GM12878 (cell line): ENCODE data around the gene CSNK2A1. TPM values are rescaled to one million over a fixed set of nuclear protein-coding genes. Genes with fewer than 3 reads are reported as not detected.

Experiments
- ATAC-seq: fragments of 200-7000 bp; cut with Tn5 transposase; 3 replicates; pipeline ENCODE4 v1.9.1; 2020; ENCODE audit warnings: mild to moderate bottlenecking, moderate library complexity
- BruUV-seq: library from RNA; stranded (reverse); fragments of 400-500 nt; replicated peaks from 2 replicates; lab custom pipeline; 2021; lab: Mats Ljungman, UMichigan
- CTCF ChIA-PET: fragments of 300-600 bp; sonication (Branson Sonifier 250); formaldehyde crosslinking; extraction: SDS; loops from one replicate; lab custom pipeline; 2021; ENCODE audit warnings: inconsistent platforms; lab: Yijun Ruan, JAX
- POLR2A ChIA-PET: fragments of 350-600 bp; formaldehyde crosslinking; extraction: SDS; loops from one replicate; lab custom pipeline; 2021; ENCODE audit warnings: inconsistent platforms; lab: Charles Lee
- RAD21 ChIA-PET: fragments of 300-600 bp; sonication (Branson Sonifier 250); formaldehyde crosslinking; loops from one replicate; lab custom pipeline; 2023; ENCODE audit warnings: antibody characterized with exemption; ENCODE audit not compliant: unreplicated experiment; lab: Charles Lee
- SMC1A ChIA-PET: fragments of 300-600 bp; sonication (Branson Sonifier 250); formaldehyde crosslinking; loops from one replicate; lab custom pipeline; 2023; ENCODE audit not compliant: unreplicated experiment, uncharacterized antibody; lab: Charles Lee
- DNase-seq: peaks from one replicate; pipeline ENCODE4 v3.0.0-alpha.2; 2011; ENCODE audit warnings: low read depth, low spot score
- FAIRE-seq: peaks from 3 replicates; lab custom pipeline; 2011; peaks lifted over from hg19 to GRCh38; lab: Jason Lieb, UNC
- H2AFZ ChIP-seq: 2 replicates; pipeline ENCODE4 v1.6.0; 2011; ENCODE audit warnings: low read depth, low read length, control low read depth; ENCODE audit not compliant: control insufficient read depth
- H3K27ac ChIP-seq: 2 replicates; pipeline ENCODE4 v1.5.1; 2011; ENCODE audit warnings: control low read depth; ENCODE audit not compliant: control insufficient read depth, insufficient read depth
- H3K27me3 ChIP-seq, 2 experiments: replicated peaks in 1 of 2; 2 replicates each; pipeline versions ENCODE4 v1.6.0 to v1.6.1; 2011; ENCODE audit warnings: low read length in 1 of 2; ENCODE audit not compliant: control insufficient read depth in 2 of 2, insufficient read depth in 2 of 2
- H3K36me3 ChIP-seq, 2 experiments: 2 replicates each; pipeline ENCODE4 v1.5.1; 2011; ENCODE audit warnings: low read length in 1 of 2; ENCODE audit not compliant: control insufficient read depth in 2 of 2, insufficient read depth in 2 of 2
- H3K4me1 ChIP-seq: 2 replicates; pipeline ENCODE4 v1.6.1; 2011; ENCODE audit warnings: mild to moderate bottlenecking, low read length, moderate library complexity, mixed read lengths; ENCODE audit not compliant: control insufficient read depth, insufficient read depth
- H3K4me2 ChIP-seq: 2 replicates; pipeline ENCODE4 v1.6.0; 2011; ENCODE audit warnings: control low read depth; ENCODE audit not compliant: control insufficient read depth, insufficient read depth
- H3K4me3 ChIP-seq: fragments of 200-600 bp; sonication (generic); 2 replicates; pipeline ENCODE4 v1.5.1; 2016
- H3K79me2 ChIP-seq: 2 replicates; pipeline ENCODE4 v1.6.0; 2011; ENCODE audit warnings: low read length; ENCODE audit not compliant: control insufficient read depth, insufficient read depth
- H3K9ac ChIP-seq: 2 replicates; pipeline ENCODE4 v1.8.0; 2011; ENCODE audit warnings: low read length, control low read depth, mixed read lengths; ENCODE audit not compliant: control insufficient read depth, insufficient read depth
- H3K9me3 ChIP-seq: replicated peaks from 3 replicates; pipeline ENCODE4 v1.5.1; 2011; ENCODE audit warnings: mild to moderate bottlenecking, low read length; ENCODE audit not compliant: control insufficient read depth, insufficient read depth
- H4K20me1 ChIP-seq: 2 replicates; pipeline ENCODE4 v1.6.0; 2011; ENCODE audit not compliant: control insufficient read depth, insufficient read depth
- CREB1 ChIP-seq: IDR thresholded peaks from 2 replicates; pipeline ENCODE4 v1.6.1; 2012; ENCODE audit warnings: low read depth, mild to moderate bottlenecking, inconsistent platforms
- CREM ChIP-seq: IDR thresholded peaks from 2 replicates; pipeline ENCODE4 v1.6.1; 2014; ENCODE audit warnings: antibody characterized with exemption, low read depth
- HDAC6 ChIP-seq: fragments of 200-600 bp; sonication (generic); IDR thresholded peaks from one replicate; pipeline ENCODE4 v1.8.0; 2017; ENCODE audit warnings: antibody characterized with exemption; ENCODE audit not compliant: unreplicated experiment
- IRF4 ChIP-seq: IDR thresholded peaks from 2 replicates; pipeline ENCODE4 v1.6.1; 2011; ENCODE audit warnings: low read depth, low read length
- NBN ChIP-seq: fragments of 450-650 bp; IDR thresholded peaks from 2 replicates; pipeline ENCODE4 v1.6.1; 2016
- POLR2AphosphoS2 ChIP-seq: IDR thresholded peaks from 2 replicates; pipeline ENCODE4 v1.6.1; 2011; ENCODE audit warnings: low read depth, mild to moderate bottlenecking, low read length, improper control_type of control experiment, moderate library complexity
- SRF ChIP-seq, 2 experiments: IDR thresholded peaks; 2 replicates each; pipeline ENCODE4 v1.6.1; 2011; ENCODE audit warnings: low read depth in 2 of 2, low read length in 2 of 2, mild to moderate bottlenecking in 1 of 2, moderate library complexity in 1 of 2
- STAT1 ChIP-seq: fragments of 450-650 bp; conservative IDR thresholded peaks from 2 replicates; pipeline ENCODE4 v1.6.1; 2014; ENCODE audit warnings: antibody characterized with exemption, mild to moderate bottlenecking
- ZNF622 ChIP-seq: fragments of 450-650 bp; IDR thresholded peaks from 2 replicates; pipeline ENCODE4 v1.6.1; 2017; ENCODE audit warnings: mild to moderate bottlenecking, inconsistent platforms
- ZSCAN29 ChIP-seq: fragments of 450-650 bp; IDR thresholded peaks from 2 replicates; pipeline ENCODE4 v1.6.1; 2017; ENCODE audit warnings: mild to moderate bottlenecking, moderate library complexity
- WGBS: methylation state at CpG from one replicate; pipeline ENCODE4 v1.1.6; 2016; ENCODE audit warnings: low lambda C conversion rate; ENCODE audit not compliant: insufficient replicate concordance, insufficient coverage; ENCODE audit errors: missing lambda C conversion rate; 5-methylcytosine and 5-hydroxymethylcytosine counted together
- in situ Hi-C: fragments of 300-500 bp; cut with MboI; formaldehyde crosslinking; loops from 9 replicates; pipeline ENCODE4 v1.14.3; 2018; ENCODE audit warnings: mixed read lengths
- intact Hi-C: fragments of 100-400 bp; cut with micrococcal nuclease; formaldehyde crosslinking; loops from one replicate; pipeline ENCODE4 v1.14.2; 2022; ENCODE audit not compliant: unreplicated experiment
- polyA plus RNA-seq, 11 experiments: library from polyadenylated mRNA; depleted of rRNA in 4 of 11; unstranded in 6 of 11; stranded (reverse) in 5 of 11; fragments of >200 nt; fragmentation: Nextera tagmentation in 4 of 11; fragmentation: Illumina TruSeq in 1 of 11; extraction: Ambion mirVana in 4 of 11; extraction: Trizol in 1 of 11; gene quantifications; 1 replicate in 1 of 11; 2 replicates in 10 of 11; pipeline versions ENCODE4 v1.2.1 to v1.2.3, GENCODE V29; 2011 to 2016; ENCODE audit warnings: inconsistent platforms in 2 of 11, missing spikeins in 2 of 11, low read depth in 1 of 11
- total RNA-seq, 4 experiments: library from RNA; depleted of rRNA in 3 of 4; stranded (reverse); fragments of >200 nt in 3 of 4; fragmentation: Illumina TruSeq in 1 of 4; extraction: Trizol in 1 of 4; gene quantifications; 2 replicates each; pipeline versions ENCODE4 v1.2.1 to v1.2.3, GENCODE V29; 2013 to 2021
- TF ChIP-seq, protein P1 (sequence below): fragments of 450-650 bp; IDR thresholded peaks from 2 replicates; pipeline ENCODE4 v1.6.1; 2014; ENCODE audit warnings: mild to moderate bottlenecking
- TF ChIP-seq, protein P2 (sequence below): fragments of 150-350 bp; IDR thresholded peaks from 2 replicates; pipeline ENCODE4 v1.6.1; 2014; ENCODE audit warnings: mild to moderate bottlenecking, low read depth, low read length
- TF ChIP-seq, protein P3 (sequence below): IDR thresholded peaks from 2 replicates; pipeline ENCODE4 v1.6.1; 2012; ENCODE audit warnings: low read length, inconsistent platforms
- TF ChIP-seq, protein P4 (sequence below): fragments of 450-650 bp; IDR thresholded peaks from 2 replicates; pipeline ENCODE4 v1.6.1; 2016; ENCODE audit warnings: mild to moderate bottlenecking

CSNK2A1 gene
- total and polyA plus RNA-seq, 10 of the 15 experiments (the other 5 are each of a cell fraction or from before 2014, with no cell fraction given), result 47.6 to 199 (median 95.0) TPM

GRCh38 chr20:462199-462991, 81.2 kb downstream of the CSNK2A1 start, which contains the start of gene TBC1D20 (continued):
- no peak for TF ChIP-seq CREB1
- peak; percentile 5; the same call in 1 of the 2 replicates for TF ChIP-seq CREM

DNA sequence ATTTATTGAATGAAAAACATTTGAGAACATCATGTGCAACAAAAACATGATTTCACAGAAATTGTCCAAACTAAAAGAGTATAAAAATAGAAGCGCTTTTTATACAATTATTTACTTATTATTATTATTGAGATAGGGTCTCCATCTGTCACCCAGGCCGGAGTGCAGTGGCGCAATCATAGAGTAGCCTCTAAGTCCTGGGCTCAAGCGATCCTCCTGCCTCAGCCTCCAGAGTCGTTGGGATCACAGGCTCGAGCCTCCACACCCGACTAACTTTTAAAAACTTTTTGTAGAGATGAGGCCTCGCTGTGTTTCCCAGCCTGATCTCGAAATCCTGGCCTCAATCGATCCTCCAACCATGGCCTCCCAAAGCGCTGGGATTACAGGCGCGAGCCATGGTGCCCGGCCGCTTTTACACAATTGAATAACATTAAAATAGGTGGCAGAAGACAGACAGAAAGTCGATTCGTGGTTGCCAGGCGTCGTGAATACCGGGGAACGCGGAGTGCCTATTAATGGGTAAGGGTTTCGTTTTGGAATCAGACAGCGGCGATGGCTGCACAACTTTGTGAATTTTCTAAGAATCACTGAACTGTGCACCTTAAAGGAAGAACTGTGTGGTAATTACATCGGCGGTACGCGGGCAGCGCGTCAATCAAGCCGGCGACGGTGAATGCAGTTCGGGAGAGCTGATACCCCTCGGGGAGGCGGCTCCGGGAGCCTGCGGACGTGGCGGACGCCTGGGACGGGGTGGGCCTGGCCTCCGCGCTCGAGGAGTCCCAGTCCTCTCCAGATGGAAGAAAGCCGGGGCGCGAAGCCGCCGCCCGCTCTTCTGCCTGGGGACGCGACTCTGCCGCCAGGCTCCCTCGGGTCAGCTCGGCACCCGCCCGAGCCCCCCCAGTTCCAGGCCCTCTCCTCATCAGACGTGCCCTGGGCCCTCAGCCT, 82.1 kb downstream of the CSNK2A1 start:
- Histone ChIP-seq H3K27me3 (no peaks in the 10 kb centered on the region), H3K4me1 (peaks cover 5% of the 10 kb centered on the region), H2AFZ (peak overlapping the region; percentile 37), H4K20me1 (no peaks in the 10 kb centered on the region), H3K36me3 (no peaks in the 10 kb centered on the region; a peak in 1 of 4 replicates), H3K4me3 (peak overlapping the region; percentile 91), H3K9ac (peak overlapping the region; percentile 68), H3K27ac (peak overlapping the region; percentile 55), H3K79me2 (peaks cover 39% of the 10 kb centered on the region), H3K4me2 (peak overlapping the region; percentile 73), H3K9me3 (no peaks in the 10 kb centered on the region)
- ChIA-PET POLR2A (interaction anchor here (1.6 kb wide), 1 partner anchor 13 kb away, joined by 7 read pairs; no protein-coding TSS in a partner anchor), RAD21 (interaction anchor here (0.7 to 1.4 kb wide), 2 partner anchors 54 to 804 kb away, joined by 3 to 5 read pairs; no protein-coding TSS in a partner anchor), CTCF (interaction anchor here (1.0 kb wide), 1 partner anchor 17 kb away, joined by 3 read pairs; no protein-coding TSS in a partner anchor), SMC1A (interaction anchor here (0.8 to 1.6 kb wide), 3 partner anchors 11 to 81 kb away, joined by 3 to 5 read pairs (median 4); no protein-coding TSS in a partner anchor)
- no peak for DNase-seq
- in situ Hi-C loops, result no loop called here
- ATAC-seq, result peak; percentile 58
- no TSS peak for BruUV-seq
- 12% methylated on average over 55 of the region's 60 CpGs for WGBS
- no peak for FAIRE-seq
- intact Hi-C loops, result loop anchor here (2.0 to 5.0 kb wide), 2 partner anchors 81 to 109 kb away; partner anchors contain the start of gene TRIB3
- TF ChIP-seq STAT1 (no peak), IRF4 (no peak), NBN (0 out of 2 replicates have a peak, but pooled peaks have one; percentile 15), SRF (IDR thresholded peaks at IDR 0.05; ENCODE audit: low read depth in 2 of 2, low read length in 2 of 2) (no peak), HDAC6 (no peak), ZSCAN29 (no peak), ZNF622 (no peak), POLR2AphosphoS2 (no peak)
- TF ChIP-seq, protein P1, sequence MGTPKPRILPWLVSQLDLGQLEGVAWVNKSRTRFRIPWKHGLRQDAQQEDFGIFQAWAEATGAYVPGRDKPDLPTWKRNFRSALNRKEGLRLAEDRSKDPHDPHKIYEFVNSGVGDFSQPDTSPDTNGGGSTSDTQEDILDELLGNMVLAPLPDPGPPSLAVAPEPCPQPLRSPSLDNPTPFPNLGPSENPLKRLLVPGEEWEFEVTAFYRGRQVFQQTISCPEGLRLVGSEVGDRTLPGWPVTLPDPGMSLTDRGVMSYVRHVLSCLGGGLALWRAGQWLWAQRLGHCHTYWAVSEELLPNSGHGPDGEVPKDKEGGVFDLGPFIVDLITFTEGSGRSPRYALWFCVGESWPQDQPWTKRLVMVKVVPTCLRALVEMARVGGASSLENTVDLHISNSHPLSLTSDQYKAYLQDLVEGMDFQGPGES, result no peak
- TF ChIP-seq, protein P2, sequence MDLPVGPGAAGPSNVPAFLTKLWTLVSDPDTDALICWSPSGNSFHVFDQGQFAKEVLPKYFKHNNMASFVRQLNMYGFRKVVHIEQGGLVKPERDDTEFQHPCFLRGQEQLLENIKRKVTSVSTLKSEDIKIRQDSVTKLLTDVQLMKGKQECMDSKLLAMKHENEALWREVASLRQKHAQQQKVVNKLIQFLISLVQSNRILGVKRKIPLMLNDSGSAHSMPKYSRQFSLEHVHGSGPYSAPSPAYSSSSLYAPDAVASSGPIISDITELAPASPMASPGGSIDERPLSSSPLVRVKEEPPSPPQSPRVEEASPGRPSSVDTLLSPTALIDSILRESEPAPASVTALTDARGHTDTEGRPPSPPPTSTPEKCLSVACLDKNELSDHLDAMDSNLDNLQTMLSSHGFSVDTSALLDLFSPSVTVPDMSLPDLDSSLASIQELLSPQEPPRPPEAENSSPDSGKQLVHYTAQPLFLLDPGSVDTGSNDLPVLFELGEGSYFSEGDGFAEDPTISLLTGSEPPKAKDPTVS, result no peak
- TF ChIP-seq, protein P3, sequence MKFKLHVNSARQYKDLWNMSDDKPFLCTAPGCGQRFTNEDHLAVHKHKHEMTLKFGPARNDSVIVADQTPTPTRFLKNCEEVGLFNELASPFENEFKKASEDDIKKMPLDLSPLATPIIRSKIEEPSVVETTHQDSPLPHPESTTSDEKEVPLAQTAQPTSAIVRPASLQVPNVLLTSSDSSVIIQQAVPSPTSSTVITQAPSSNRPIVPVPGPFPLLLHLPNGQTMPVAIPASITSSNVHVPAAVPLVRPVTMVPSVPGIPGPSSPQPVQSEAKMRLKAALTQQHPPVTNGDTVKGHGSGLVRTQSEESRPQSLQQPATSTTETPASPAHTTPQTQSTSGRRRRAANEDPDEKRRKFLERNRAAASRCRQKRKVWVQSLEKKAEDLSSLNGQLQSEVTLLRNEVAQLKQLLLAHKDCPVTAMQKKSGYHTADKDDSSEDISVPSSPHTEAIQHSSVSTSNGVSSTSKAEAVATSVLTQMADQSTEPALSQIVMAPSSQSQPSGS, result no peak
- TF ChIP-seq, protein P4, sequence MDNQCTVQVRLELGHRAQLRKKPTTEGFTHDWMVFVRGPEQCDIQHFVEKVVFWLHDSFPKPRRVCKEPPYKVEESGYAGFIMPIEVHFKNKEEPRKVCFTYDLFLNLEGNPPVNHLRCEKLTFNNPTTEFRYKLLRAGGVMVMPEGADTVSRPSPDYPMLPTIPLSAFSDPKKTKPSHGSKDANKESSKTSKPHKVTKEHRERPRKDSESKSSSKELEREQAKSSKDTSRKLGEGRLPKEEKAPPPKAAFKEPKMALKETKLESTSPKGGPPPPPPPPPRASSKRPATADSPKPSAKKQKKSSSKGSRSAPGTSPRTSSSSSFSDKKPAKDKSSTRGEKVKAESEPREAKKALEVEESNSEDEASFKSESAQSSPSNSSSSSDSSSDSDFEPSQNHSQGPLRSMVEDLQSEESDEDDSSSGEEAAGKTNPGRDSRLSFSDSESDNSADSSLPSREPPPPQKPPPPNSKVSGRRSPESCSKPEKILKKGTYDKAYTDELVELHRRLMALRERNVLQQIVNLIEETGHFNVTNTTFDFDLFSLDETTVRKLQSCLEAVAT, result 0 out of 2 replicates have a peak, but pooled peaks have one; percentile 19
